Measurements from ENCODE around the gene LUZP2. TPM values are rescaled to one million over a fixed set of nuclear protein-coding genes. Genes with fewer than 3 reads are reported as not detected.
"Not testable (repeated sequence)": the region's sequence is repeated elsewhere in the genome, so short reads cannot be mapped to it uniquely, and the experiment has no call there.

Gene LUZP2
- total RNA-seq, 1 experiment from 2014 or later = not detected

- H3K4me3 ChIP-seq = no peak overlapping the region
- no peaks in the 10 kb centered on the region for H3K9me3 ChIP-seq (replicated peaks)
- no peak overlapping the region for H3K27ac ChIP-seq
- H3K36me3 ChIP-seq = no peaks in the 10 kb centered on the region
- no peak for DNase-seq (ENCODE audit: low read depth in 1 of 2, low spot score in 2 of 2)
- H3K27me3 ChIP-seq (replicated peaks) = no peaks in the 10 kb centered on the region
- no peaks in the 10 kb centered on the region for H3K4me1 ChIP-seq (replicated peaks)
Measured at GRCh38 chr11:24900960-24901549, 404.2 kb downstream of the LUZP2 start.

- H3K27ac ChIP-seq = no peak overlapping the region
- no peak for DNase-seq (ENCODE audit: low read depth in 1 of 2, low spot score in 2 of 2)
- H3K4me3 ChIP-seq = no peak overlapping the region
- H3K36me3 ChIP-seq = no peaks in the 10 kb centered on the region
- no peaks in the 10 kb centered on the region for H3K9me3 ChIP-seq (replicated peaks)
- no peaks in the 10 kb centered on the region for H3K27me3 ChIP-seq (replicated peaks)
- H3K4me1 ChIP-seq (replicated peaks) = no peaks in the 10 kb centered on the region
Measured at GRCh38 chr11:24903555-24903954, 406.7 kb downstream of the LUZP2 start.

DNA sequence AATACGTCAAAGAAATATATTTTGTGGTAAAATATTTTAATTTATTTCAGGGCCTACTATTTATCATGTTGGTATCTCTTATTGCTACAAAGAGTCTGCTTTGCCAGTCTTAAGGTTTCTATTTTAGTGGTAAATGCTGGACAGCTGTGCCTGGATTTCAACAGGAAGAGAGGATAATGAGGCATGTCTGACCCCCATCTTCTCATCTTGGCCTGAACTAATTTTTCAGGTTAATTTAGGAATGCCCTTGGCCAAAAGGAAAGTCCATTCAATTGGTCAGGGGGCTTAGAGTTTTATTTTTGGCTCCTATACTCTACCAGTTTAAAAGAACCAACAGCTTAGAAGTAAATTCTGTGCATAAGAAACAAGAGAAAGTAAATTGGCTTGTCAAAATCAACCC lies 428.2 kb downstream of the LUZP2 start:
- no peaks in the 10 kb centered on the region for H3K4me1 ChIP-seq (replicated peaks)
- H3K27ac ChIP-seq = no peak overlapping the region
- DNase-seq (ENCODE audit: low read depth in 1 of 2, low spot score in 2 of 2) = no peak
- H3K27me3 ChIP-seq (replicated peaks) = no peaks in the 10 kb centered on the region
- no peaks in the 10 kb centered on the region; the same call in 1 of the 2 replicates for H3K9me3 ChIP-seq (replicated peaks)
- no peaks in the 10 kb centered on the region for H3K36me3 ChIP-seq
- no peak overlapping the region for H3K4me3 ChIP-seq

GRCh38 chr11:24932110-24933000 lies 435.5 kb downstream of the LUZP2 start:
- H3K27ac ChIP-seq = no peak overlapping the region
- no peaks in the 10 kb centered on the region for H3K36me3 ChIP-seq
- DNase-seq (ENCODE audit: low read depth in 1 of 2, low spot score in 2 of 2) = no peak
- no peak overlapping the region for H3K4me3 ChIP-seq
- H3K4me1 ChIP-seq (replicated peaks) = no peaks in the 10 kb centered on the region
- H3K9me3 ChIP-seq (replicated peaks) = no peaks in the 10 kb centered on the region; the same call in 1 of the 2 replicates
- no peaks in the 10 kb centered on the region for H3K27me3 ChIP-seq (replicated peaks)

DNA sequence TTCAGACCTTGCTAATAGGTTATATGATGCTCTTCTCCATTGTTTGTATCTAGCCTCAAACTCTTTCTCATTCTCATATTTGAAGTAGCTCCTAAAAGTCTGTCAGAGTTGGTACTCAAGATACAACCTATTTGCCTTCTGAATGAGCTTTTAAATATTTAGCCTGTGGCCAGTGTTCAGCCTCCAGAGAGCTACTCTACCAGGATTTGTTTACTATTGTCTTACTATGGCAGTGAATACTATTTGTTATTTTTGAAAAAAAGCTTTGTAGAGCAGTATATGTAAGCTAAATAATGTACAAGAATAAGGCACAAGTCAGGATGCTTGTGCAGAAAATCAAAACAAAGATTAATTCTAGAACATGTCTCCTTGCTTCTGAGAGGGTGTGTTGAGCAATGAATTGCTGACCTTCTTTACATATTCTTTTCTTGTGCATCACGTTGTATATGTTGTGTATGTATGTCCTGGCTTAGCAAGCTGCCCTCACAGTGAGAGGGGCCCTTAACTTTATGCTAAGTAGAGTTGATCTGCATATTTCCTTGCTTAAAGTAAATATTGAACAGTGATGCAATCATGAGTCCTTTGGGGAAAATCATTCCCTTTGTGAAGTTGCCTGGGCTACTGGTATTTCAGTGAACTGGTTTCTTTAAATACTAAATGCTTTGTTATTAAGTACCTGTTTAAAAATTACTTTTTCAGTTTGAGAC lies 438.0 kb downstream of the LUZP2 start:
- no peaks in the 10 kb centered on the region; the same call in 1 of the 2 replicates for H3K9me3 ChIP-seq (replicated peaks)
- H3K27me3 ChIP-seq (replicated peaks) = no peaks in the 10 kb centered on the region
- no peaks in the 10 kb centered on the region for H3K4me1 ChIP-seq (replicated peaks)
- no peaks in the 10 kb centered on the region for H3K36me3 ChIP-seq
- DNase-seq (ENCODE audit: low read depth in 1 of 2, low spot score in 2 of 2) = no peak
- H3K4me3 ChIP-seq = no peak overlapping the region
- H3K27ac ChIP-seq = no peak overlapping the region

- no peak for DNase-seq (ENCODE audit: low read depth in 1 of 2, low spot score in 2 of 2)
- no peak overlapping the region for H3K27ac ChIP-seq
- no peaks in the 10 kb centered on the region for H3K27me3 ChIP-seq (replicated peaks)
- H3K9me3 ChIP-seq (replicated peaks) = no peaks in the 10 kb centered on the region
- H3K4me1 ChIP-seq (replicated peaks) = no peaks in the 10 kb centered on the region
- no peaks in the 10 kb centered on the region for H3K36me3 ChIP-seq
- H3K4me3 ChIP-seq = no peak overlapping the region
Measured at GRCh38 chr11:24944891-24945290, 448.0 kb downstream of the LUZP2 start.

GRCh38 chr11:24949406-24949805 lies 452.6 kb downstream of the LUZP2 start:
- Histone ChIP-seq H3K27me3 (replicated peaks) (no peaks in the 10 kb centered on the region), H3K36me3 (no peaks in the 10 kb centered on the region), H3K4me1 (replicated peaks) (no peaks in the 10 kb centered on the region), H3K4me3 (no peak overlapping the region), H3K27ac (no peak overlapping the region), H3K9me3 (replicated peaks) (no peaks in the 10 kb centered on the region; the same call in 1 of the 2 replicates)
- DNase-seq (ENCODE audit: low read depth in 1 of 2, low spot score in 2 of 2) = no peak

GRCh38 chr11:24963852-24964251 lies 467.0 kb downstream of the LUZP2 start:
- no peak overlapping the region for H3K27ac ChIP-seq
- no peaks in the 10 kb centered on the region for H3K27me3 ChIP-seq (replicated peaks)
- DNase-seq (ENCODE audit: low read depth in 1 of 2, low spot score in 2 of 2) = no peak
- H3K4me3 ChIP-seq = no peak overlapping the region
- H3K9me3 ChIP-seq (replicated peaks) = no peaks in the 10 kb centered on the region; the same call in 1 of the 2 replicates
- H3K36me3 ChIP-seq = no peaks in the 10 kb centered on the region
- H3K4me1 ChIP-seq (replicated peaks) = no peaks in the 10 kb centered on the region

GRCh38 chr11:24965748-24966147 lies 468.9 kb downstream of the LUZP2 start:
- H3K27ac ChIP-seq = no peak overlapping the region
- H3K4me1 ChIP-seq (replicated peaks) = no peaks in the 10 kb centered on the region
- H3K4me3 ChIP-seq = no peak overlapping the region
- no peaks in the 10 kb centered on the region; the same call in 1 of the 2 replicates for H3K9me3 ChIP-seq (replicated peaks)
- DNase-seq (ENCODE audit: low read depth in 1 of 2, low spot score in 2 of 2) = no peak
- H3K27me3 ChIP-seq (replicated peaks) = no peaks in the 10 kb centered on the region
- H3K36me3 ChIP-seq = no peaks in the 10 kb centered on the region

DNA sequence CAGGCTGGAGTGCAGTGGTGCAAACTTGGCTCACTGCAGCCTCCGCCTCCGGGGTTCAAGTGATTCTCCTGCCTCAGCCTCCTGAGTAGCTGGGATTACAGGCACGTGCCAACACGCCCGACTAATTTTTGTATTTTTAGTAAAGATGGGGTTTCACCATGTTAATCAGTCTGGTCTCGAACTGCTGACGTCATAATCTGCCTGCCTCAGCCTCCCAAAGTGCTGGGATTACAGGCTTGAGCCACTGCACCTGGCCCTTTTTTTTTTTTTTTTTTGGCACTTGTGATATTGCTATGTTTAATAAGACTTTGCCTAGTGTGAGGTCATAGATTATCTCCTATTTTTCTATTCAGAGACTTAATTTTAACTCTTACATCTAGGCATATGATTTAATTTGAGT lies 497.1 kb downstream of the LUZP2 start:
- not testable (repeated sequence) for H3K4me1 ChIP-seq (replicated peaks); H3K27me3 ChIP-seq (replicated peaks); DNase-seq (ENCODE audit: low read depth in 1 of 2, low spot score in 2 of 2)

DNA sequence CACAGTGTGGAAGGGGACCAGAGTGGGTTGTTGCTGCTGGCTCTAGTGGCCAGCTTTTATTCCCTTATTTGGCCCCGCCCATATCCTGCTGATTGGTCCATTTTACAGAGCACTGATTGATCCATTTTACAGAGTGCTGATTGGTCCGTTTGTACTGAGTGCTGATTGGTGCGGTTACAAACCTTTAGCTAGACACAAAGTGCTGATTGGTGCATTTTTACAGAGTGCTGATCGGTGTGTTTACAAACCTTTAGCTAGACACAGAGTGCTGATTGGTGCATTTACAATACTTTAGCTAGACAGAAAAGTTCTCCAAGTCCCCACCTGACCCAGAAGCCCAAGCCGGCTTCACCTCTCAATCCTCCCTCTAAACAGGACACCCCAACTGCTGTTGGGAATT lies 503.1 kb downstream of the LUZP2 start:
- H3K27ac ChIP-seq; H3K36me3 ChIP-seq; H3K4me1 ChIP-seq (replicated peaks); H3K27me3 ChIP-seq (replicated peaks); DNase-seq (ENCODE audit: low read depth in 1 of 2, low spot score in 2 of 2); H3K4me3 ChIP-seq; H3K9me3 ChIP-seq (replicated peaks): not testable (repeated sequence)

More for the DNA sequence above, 497.1 kb downstream of the LUZP2 start:
- H3K9me3 ChIP-seq (replicated peaks); H3K4me3 ChIP-seq; H3K36me3 ChIP-seq; H3K27ac ChIP-seq: not testable (repeated sequence)

- Histone ChIP-seq H3K9me3 (replicated peaks) (peaks cover 3% of the 10 kb centered on the region; the same call in 1 of the 2 replicates), H3K36me3 (no peaks in the 10 kb centered on the region), H3K4me3 (no peak overlapping the region), H3K27me3 (replicated peaks) (no peaks in the 10 kb centered on the region), H3K27ac (no peak overlapping the region), H3K4me1 (replicated peaks) (no peaks in the 10 kb centered on the region)
- DNase-seq (ENCODE audit: low read depth in 1 of 2, low spot score in 2 of 2) = no peak
Measured at GRCh38 chr11:25037431-25037830, 540.6 kb downstream of the LUZP2 start.

- DNase-seq (ENCODE audit: low read depth in 1 of 2, low spot score in 2 of 2) = no peak
- Histone ChIP-seq H3K36me3 (no peaks in the 10 kb centered on the region), H3K4me3 (no peak overlapping the region), H3K27me3 (replicated peaks) (no peaks in the 10 kb centered on the region), H3K4me1 (replicated peaks) (no peaks in the 10 kb centered on the region), H3K9me3 (replicated peaks) (peaks cover 3% of the 10 kb centered on the region; the same call in 1 of the 2 replicates), H3K27ac (no peak overlapping the region)
Measured at GRCh38 chr11:25038131-25038530, 541.3 kb downstream of the LUZP2 start.

GRCh38 chr11:25039165-25039564 lies 542.3 kb downstream of the LUZP2 start:
- Histone ChIP-seq H3K4me3 (no peak overlapping the region), H3K36me3 (no peaks in the 10 kb centered on the region), H3K27ac (no peak overlapping the region), H3K27me3 (replicated peaks) (no peaks in the 10 kb centered on the region), H3K4me1 (replicated peaks) (no peaks in the 10 kb centered on the region), H3K9me3 (replicated peaks) (no peaks in the 10 kb centered on the region; the same call in 1 of the 2 replicates)
- DNase-seq (ENCODE audit: low read depth in 1 of 2, low spot score in 2 of 2) = no peak
